Keratinocyte (primary cell): Measurements from ENCODE around the gene RAB4B. TPM values are rescaled to one million over a fixed set of nuclear protein-coding genes. Genes with fewer than 3 reads are reported as not detected.

Experiments
- DNase-seq: peaks from one replicate; pipeline ENCODE4 v3.0.0-alpha.2; 2011; ENCODE audit warnings: low read depth, missing footprints, low spot score
- FAIRE-seq: peaks from 2 replicates; lab custom pipeline; 2011; peaks lifted over from hg19 to GRCh38; lab: Jason Lieb, UNC
- H2AFZ ChIP-seq: 2 replicates; pipeline ENCODE4 v1.6.0; 2012; ENCODE audit warnings: low read length, control low read depth, inconsistent platforms; ENCODE audit not compliant: control insufficient read depth
- H3K27ac ChIP-seq: 2 replicates; pipeline ENCODE4 v1.5.1; 2011; ENCODE audit warnings: low read length; ENCODE audit not compliant: control insufficient read depth, insufficient read depth
- H3K27me3 ChIP-seq: 3 replicates; pipeline ENCODE4 v1.6.0; 2011; ENCODE audit warnings: low read length; ENCODE audit not compliant: control insufficient read depth, insufficient read depth; ENCODE audit errors: extremely low read depth
- H3K36me3 ChIP-seq, 2 experiments: 2 replicates in 1 of 2; 3 replicates in 1 of 2; pipeline ENCODE4 v1.5.1; 2011; ENCODE audit warnings: low read length in 2 of 2, mild to moderate bottlenecking in 1 of 2; ENCODE audit not compliant: control insufficient read depth in 2 of 2, insufficient read depth in 2 of 2; ENCODE audit errors: extremely low read depth in 1 of 2
- H3K4me1 ChIP-seq: 3 replicates; pipeline ENCODE4 v1.5.1; 2011; ENCODE audit warnings: low read length; ENCODE audit not compliant: control insufficient read depth, insufficient read depth; ENCODE audit errors: extremely low read depth
- H3K4me2 ChIP-seq: 3 replicates; pipeline ENCODE4 v1.6.0; 2011; ENCODE audit warnings: low read depth, low read length; ENCODE audit not compliant: control insufficient read depth, insufficient read depth; ENCODE audit errors: extremely low read depth
- H3K4me3 ChIP-seq, 3 experiments: fragments of 200-600 bp in 1 of 3; sonication (generic) in 1 of 3; 2 replicates in 2 of 3; 3 replicates in 1 of 3; pipeline ENCODE4 v1.5.1; 2011 to 2016; ENCODE audit warnings: low read length in 3 of 3, mild to moderate bottlenecking in 3 of 3, control low read depth in 2 of 3, inconsistent platforms in 1 of 3, low read depth in 1 of 3, mixed read lengths in 1 of 3, mixed run types in 1 of 3, moderate library complexity in 1 of 3; ENCODE audit not compliant: control insufficient read depth in 2 of 3, insufficient read depth in 2 of 3; ENCODE audit errors: extremely low read depth in 1 of 3
- H3K79me2 ChIP-seq: 2 replicates; pipeline ENCODE4 v1.6.0; 2012; ENCODE audit warnings: low read length; ENCODE audit not compliant: control insufficient read depth, insufficient read depth
- H3K9ac ChIP-seq: 3 replicates; pipeline ENCODE4 v1.6.0; 2011; ENCODE audit warnings: low read length; ENCODE audit not compliant: control insufficient read depth, insufficient read depth; ENCODE audit errors: extremely low read depth
- H3K9me1 ChIP-seq: 3 replicates; pipeline ENCODE4 v1.6.0; 2011; ENCODE audit warnings: low read length; ENCODE audit not compliant: control insufficient read depth, insufficient read depth; ENCODE audit errors: extremely low read depth
- H3K9me3 ChIP-seq: 2 replicates; pipeline ENCODE4 v1.5.1; 2012; ENCODE audit warnings: low read depth, low read length; ENCODE audit not compliant: control insufficient read depth
- H4K20me1 ChIP-seq: 3 replicates; pipeline ENCODE4 v1.6.0; 2011; ENCODE audit warnings: low read length; ENCODE audit not compliant: control insufficient read depth, insufficient read depth; ENCODE audit errors: extremely low read depth
- CTCF ChIP-seq, 3 experiments: IDR thresholded peaks in 1 of 3; conservative IDR thresholded peaks in 1 of 3; optimal IDR thresholded peaks in 1 of 3; 2 replicates in 2 of 3; 3 replicates in 1 of 3; pipeline versions ENCODE3 to v1.5.1; 2011; ENCODE audit warnings: low read length in 3 of 3, mild to moderate bottlenecking in 3 of 3, moderate library complexity in 2 of 3, control low read depth in 1 of 3, inconsistent platforms in 1 of 3; ENCODE audit not compliant: insufficient read depth in 2 of 3; ENCODE audit errors: extremely low read depth in 1 of 3
- EZH2 ChIP-seq: IDR thresholded peaks from one replicate; pipeline ENCODE4 v1.6.1; 2012; ENCODE audit warnings: inconsistent platforms, mild to moderate bottlenecking, low read length, moderate library complexity
- dilution Hi-C: fragments of 300-500 bp; cut with MboI; formaldehyde crosslinking; loops from one replicate; pipeline ENCODE4 v1.7.0; 2020; ENCODE audit warnings: low sequenced_read_pairs; ENCODE audit not compliant: extremely low pct_ligation_motif_present
- polyA plus RNA-seq, 5 experiments: library from polyadenylated mRNA; depleted of rRNA in 3 of 5; stranded (reverse) in 3 of 5; stranded (forward) in 1 of 5; unstranded in 1 of 5; fragments of >200 nt; gene quantifications; 1 replicate in 1 of 5; 2 replicates in 3 of 5; 3 replicates in 1 of 5; pipeline versions ENCODE4 v1.2.1 to v1.2.3, GENCODE V29; 2011 to 2012; ENCODE audit warnings: missing spikeins in 2 of 5, low read depth in 1 of 5, low replicate concordance in 1 of 5

RAB4B gene
- polyA plus RNA-seq, 1 donor (not counting 4 experiments of a cell fraction or from before 2014, with no cell fraction given), result 15.0 TPM

DNA sequence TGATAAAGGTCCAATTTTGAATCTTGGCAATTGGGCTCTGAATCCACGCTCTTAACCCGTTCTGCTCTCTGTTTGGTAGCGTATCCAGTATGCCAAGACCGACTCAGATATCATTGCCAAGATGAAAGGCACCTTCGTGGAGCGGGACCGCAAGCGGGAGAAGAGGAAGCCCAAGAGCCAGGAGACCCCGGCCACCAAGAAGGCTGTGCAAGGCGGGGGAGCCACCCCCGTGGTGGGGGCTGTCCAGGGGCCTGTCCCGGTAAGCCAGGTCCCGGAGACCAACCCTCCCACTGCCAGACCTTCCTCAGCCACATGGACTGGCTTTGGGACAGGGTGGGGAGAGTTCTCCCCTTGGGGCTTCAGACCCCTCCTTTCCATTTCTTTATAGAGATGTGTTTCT lies 18.7 kb upstream of the RAB4B start:
- Histone ChIP-seq H3K27me3 (no peaks in the 10 kb centered on the region), H3K9ac (no peak overlapping the region), H3K4me2 (no peak overlapping the region), H2AFZ (no peak overlapping the region), H3K79me2 (peaks cover 62% of the 10 kb centered on the region), H4K20me1 (peaks cover 22% of the 10 kb centered on the region), H3K9me3 (no peaks in the 10 kb centered on the region), H3K36me3 (peaks cover 57 to 78% of the 10 kb centered on the region in 2 experiments), H3K27ac (no peak overlapping the region), H3K9me1 (peaks cover 9% of the 10 kb centered on the region), H3K4me1 (peaks cover 24% of the 10 kb centered on the region), H3K4me3 (no peak overlapping the region)
- dilution Hi-C loops, result no loop called here
- FAIRE-seq (no peak), DNase-seq (no peak)
- TF ChIP-seq EZH2, result no peak
- TF ChIP-seq CTCF (optimal IDR thresholded peaks at IDR 0.05 in 1 of 3, IDR thresholded peaks at IDR 0.05 in 1 of 3, conservative IDR thresholded peaks at IDR 0.05 in 1 of 3; ENCODE audit: extremely low read depth in 1 of 3, insufficient read depth in 2 of 3, low read length in 3 of 3), result no peak

DNA sequence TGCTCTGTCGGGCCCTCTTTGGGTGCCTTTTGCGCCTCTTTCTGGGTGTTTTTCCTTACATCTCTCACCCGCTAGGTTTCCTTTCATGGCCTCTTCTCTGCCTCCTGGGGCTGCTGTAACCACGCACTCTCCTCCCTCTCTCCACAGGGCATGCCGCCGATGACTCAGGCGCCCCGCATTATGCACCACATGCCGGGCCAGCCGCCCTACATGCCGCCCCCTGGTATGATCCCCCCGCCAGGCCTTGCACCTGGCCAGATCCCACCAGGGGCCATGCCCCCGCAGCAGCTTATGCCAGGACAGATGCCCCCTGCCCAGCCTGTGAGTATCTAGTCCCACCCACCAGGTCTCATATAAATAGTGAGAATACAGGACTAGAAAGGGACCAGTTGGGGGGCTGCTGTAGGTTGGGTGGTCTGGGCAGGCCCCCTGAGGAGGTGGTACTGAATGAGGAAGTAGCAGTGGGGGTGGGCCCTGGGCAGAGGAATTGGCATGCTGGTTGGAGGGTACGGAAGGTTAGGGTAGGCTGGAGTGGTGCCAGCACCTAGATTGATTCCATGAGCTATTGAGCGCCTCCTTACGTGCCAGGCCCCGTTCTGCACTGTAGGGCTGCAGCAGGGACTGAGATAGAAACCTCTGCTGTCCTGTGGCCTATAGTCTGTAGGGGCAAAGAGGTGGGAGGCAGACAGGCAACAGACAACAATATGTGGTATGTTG lies 15.1 kb upstream of the RAB4B start:
- H3K4me3 ChIP-seq, result no peak overlapping the region
- H3K9ac ChIP-seq, result no peak overlapping the region
- H3K79me2 ChIP-seq, result peaks cover 29% of the 10 kb centered on the region
- H3K27me3 ChIP-seq, result no peaks in the 10 kb centered on the region
- no peak overlapping the region for H2AFZ ChIP-seq
- peaks cover 2% of the 10 kb centered on the region for H4K20me1 ChIP-seq
- H3K4me2 ChIP-seq, result no peak overlapping the region
- H3K9me3 ChIP-seq, result no peaks in the 10 kb centered on the region
- dilution Hi-C loops, result no loop called here
- no peaks in the 10 kb centered on the region for H3K9me1 ChIP-seq
- no peak for FAIRE-seq
- DNase-seq, result no peak
- H3K27ac ChIP-seq, result no peak overlapping the region
- no peak for TF ChIP-seq CTCF (optimal IDR thresholded peaks at IDR 0.05 in 1 of 3, IDR thresholded peaks at IDR 0.05 in 1 of 3, conservative IDR thresholded peaks at IDR 0.05 in 1 of 3; ENCODE audit: extremely low read depth in 1 of 3, insufficient read depth in 2 of 3, low read length in 3 of 3)
- TF ChIP-seq EZH2, result no peak
- peaks cover 59 to 62% of the 10 kb centered on the region in 2 experiments for H3K36me3 ChIP-seq
- H3K4me1 ChIP-seq, result no peaks in the 10 kb centered on the region
